ENCODE data around the gene NLRC3. TPM values are rescaled to one million over a fixed set of nuclear protein-coding genes. Genes with fewer than 3 reads are reported as not detected.

NLRC3 gene
- total RNA-seq, 1 experiment from 2014 or later: not detected

DNA sequence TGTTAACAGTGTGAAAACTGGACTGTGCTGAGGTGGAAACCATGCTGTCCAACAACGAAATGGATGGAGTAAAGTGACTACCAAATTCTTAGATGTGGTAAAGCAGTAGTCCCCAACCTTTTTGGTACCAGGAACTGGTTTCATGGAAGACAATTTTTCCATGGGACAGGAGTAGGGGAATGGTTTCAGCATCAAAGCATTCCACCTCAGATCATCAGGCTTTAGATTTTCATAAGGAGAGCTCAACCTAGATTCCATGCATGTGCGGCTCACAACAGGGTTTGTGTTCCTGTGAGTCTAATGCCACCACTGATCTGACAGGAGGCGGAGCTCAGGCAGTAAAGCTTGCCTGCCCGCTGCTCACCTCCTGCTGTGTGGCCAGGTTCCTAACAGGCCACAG, 22.7 kb upstream of the NLRC3 start:
- intact Hi-C loops (cut with micrococcal nuclease; ENCODE audit: unreplicated experiment): no loop called here
- CTCF ChIA-PET: no interaction called here
- H3K4me1 Mint-ChIP-seq (ENCODE audit: low read depth, unreplicated experiment): no peaks in the 10 kb centered on the region
- Histone ChIP-seq H3K9me3 (no peaks in the 10 kb centered on the region), H3K36me3 (ENCODE audit: control insufficient read depth, insufficient read depth, low read length) (no peaks in the 10 kb centered on the region), H3K4me1 (no peaks in the 10 kb centered on the region), H3K27me3 (replicated peaks; ENCODE audit: control insufficient read depth, insufficient read depth, low read length) (no peaks in the 10 kb centered on the region), H3K4me3 (ENCODE audit: low read depth, low read length) (no peak overlapping the region)
- no peak overlapping the region for H3K27ac Mint-ChIP-seq (ENCODE audit: unreplicated experiment)
- peaks cover 9% of the 10 kb centered on the region for H3K36me3 Mint-ChIP-seq (ENCODE audit: insufficient read depth, unreplicated experiment)
- no peak for DNase-seq
- H3K27me3 Mint-ChIP-seq (ENCODE audit: insufficient read depth, unreplicated experiment): no peaks in the 10 kb centered on the region
- no peak overlapping the region for H3K4me3 Mint-ChIP-seq (ENCODE audit: unreplicated experiment)
- POLR2A ChIA-PET: no interaction called here
- TF ChIP-seq, protein P1, sequence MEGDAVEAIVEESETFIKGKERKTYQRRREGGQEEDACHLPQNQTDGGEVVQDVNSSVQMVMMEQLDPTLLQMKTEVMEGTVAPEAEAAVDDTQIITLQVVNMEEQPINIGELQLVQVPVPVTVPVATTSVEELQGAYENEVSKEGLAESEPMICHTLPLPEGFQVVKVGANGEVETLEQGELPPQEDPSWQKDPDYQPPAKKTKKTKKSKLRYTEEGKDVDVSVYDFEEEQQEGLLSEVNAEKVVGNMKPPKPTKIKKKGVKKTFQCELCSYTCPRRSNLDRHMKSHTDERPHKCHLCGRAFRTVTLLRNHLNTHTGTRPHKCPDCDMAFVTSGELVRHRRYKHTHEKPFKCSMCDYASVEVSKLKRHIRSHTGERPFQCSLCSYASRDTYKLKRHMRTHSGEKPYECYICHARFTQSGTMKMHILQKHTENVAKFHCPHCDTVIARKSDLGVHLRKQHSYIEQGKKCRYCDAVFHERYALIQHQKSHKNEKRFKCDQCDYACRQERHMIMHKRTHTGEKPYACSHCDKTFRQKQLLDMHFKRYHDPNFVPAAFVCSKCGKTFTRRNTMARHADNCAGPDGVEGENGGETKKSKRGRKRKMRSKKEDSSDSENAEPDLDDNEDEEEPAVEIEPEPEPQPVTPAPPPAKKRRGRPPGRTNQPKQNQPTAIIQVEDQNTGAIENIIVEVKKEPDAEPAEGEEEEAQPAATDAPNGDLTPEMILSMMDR (IDR thresholded peaks at IDR 0.05; ENCODE audit: insufficient read depth in 1 of 2, low read depth in 1 of 2, low read length in 1 of 2, severe bottlenecking in 1 of 2, unreplicated experiment in 1 of 2): no peak
- H3K9me3 Mint-ChIP-seq (ENCODE audit: unreplicated experiment): no peaks in the 10 kb centered on the region
- BruUV-seq (replicated peaks): no TSS peak

DNA sequence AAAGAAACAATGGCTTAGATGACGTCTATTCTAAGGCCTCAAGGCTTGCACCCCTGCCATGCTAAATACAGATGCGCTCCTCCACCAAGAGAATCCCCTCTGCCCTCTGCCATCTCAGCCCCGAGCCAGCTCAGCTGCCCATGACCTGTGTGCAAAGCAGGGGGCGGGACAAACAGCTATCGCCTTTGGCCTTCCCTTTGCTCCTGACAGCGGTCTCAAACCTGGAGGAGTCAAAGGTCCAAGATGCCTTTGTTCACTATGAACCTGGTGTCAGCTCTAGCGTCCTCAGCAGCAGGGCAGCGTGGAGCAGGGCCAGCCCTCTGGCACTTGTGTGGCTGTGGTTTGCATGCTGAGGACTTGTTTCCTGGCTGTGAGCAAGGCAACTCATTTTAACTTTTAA, 21.9 kb upstream of the NLRC3 start:
- Histone ChIP-seq H3K4me3 (ENCODE audit: low read depth, low read length) (no peak overlapping the region), H3K36me3 (ENCODE audit: control insufficient read depth, insufficient read depth, low read length) (no peaks in the 10 kb centered on the region), H3K4me1 (no peaks in the 10 kb centered on the region), H3K27me3 (replicated peaks; ENCODE audit: control insufficient read depth, insufficient read depth, low read length) (no peaks in the 10 kb centered on the region), H3K9me3 (no peaks in the 10 kb centered on the region)
- Mint-ChIP-seq H3K4me1 (ENCODE audit: low read depth, unreplicated experiment) (no peaks in the 10 kb centered on the region), H3K4me3 (ENCODE audit: unreplicated experiment) (no peak overlapping the region), H3K27me3 (ENCODE audit: insufficient read depth, unreplicated experiment) (no peaks in the 10 kb centered on the region), H3K36me3 (ENCODE audit: insufficient read depth, unreplicated experiment) (peaks cover 9% of the 10 kb centered on the region), H3K27ac (ENCODE audit: unreplicated experiment) (no peak overlapping the region), H3K9me3 (ENCODE audit: unreplicated experiment) (no peaks in the 10 kb centered on the region)
- no peak for DNase-seq
- ChIA-PET POLR2A (no interaction called here), CTCF (no interaction called here)
- TF ChIP-seq, protein P1 (IDR thresholded peaks at IDR 0.05; ENCODE audit: insufficient read depth in 1 of 2, low read depth in 1 of 2, low read length in 1 of 2, severe bottlenecking in 1 of 2, unreplicated experiment in 1 of 2): no peak
- no TSS peak for BruUV-seq (replicated peaks)
- intact Hi-C loops (cut with micrococcal nuclease; ENCODE audit: unreplicated experiment): no loop called here

- Histone ChIP-seq H3K4me1 (no peaks in the 10 kb centered on the region), H3K27me3 (replicated peaks; ENCODE audit: control insufficient read depth, insufficient read depth, low read length) (no peaks in the 10 kb centered on the region), H3K9me3 (no peaks in the 10 kb centered on the region), H3K4me3 (ENCODE audit: low read depth, low read length) (no peak overlapping the region), H3K36me3 (ENCODE audit: control insufficient read depth, insufficient read depth, low read length) (no peaks in the 10 kb centered on the region)
- H3K9me3 Mint-ChIP-seq (ENCODE audit: unreplicated experiment): no peaks in the 10 kb centered on the region
- TF ChIP-seq, protein P1 (IDR thresholded peaks at IDR 0.05; ENCODE audit: insufficient read depth in 1 of 2, low read depth in 1 of 2, low read length in 1 of 2, severe bottlenecking in 1 of 2, unreplicated experiment in 1 of 2): no peak
- no peak overlapping the region for H3K27ac Mint-ChIP-seq (ENCODE audit: unreplicated experiment)
- intact Hi-C loops (cut with micrococcal nuclease; ENCODE audit: unreplicated experiment): no loop called here
- no peaks in the 10 kb centered on the region for H3K27me3 Mint-ChIP-seq (ENCODE audit: insufficient read depth, unreplicated experiment)
- H3K4me3 Mint-ChIP-seq (ENCODE audit: unreplicated experiment): no peak overlapping the region
- BruUV-seq (replicated peaks): no TSS peak
- H3K4me1 Mint-ChIP-seq (ENCODE audit: low read depth, unreplicated experiment): no peaks in the 10 kb centered on the region
- peaks cover 9% of the 10 kb centered on the region for H3K36me3 Mint-ChIP-seq (ENCODE audit: insufficient read depth, unreplicated experiment)
- no peak for DNase-seq
- CTCF ChIA-PET: no interaction called here
- POLR2A ChIA-PET: no interaction called here
These were observed 21.0 kb upstream of the NLRC3 start for GRCh38 chr16:3598236-3598635.

Data from Caco-2 (cell line).